ENCODE data around the gene C1GALT1C1. TPM values are rescaled to one million over a fixed set of nuclear protein-coding genes. Genes with fewer than 3 reads are reported as not detected.
A peak's percentile ranks its signal among the peaks of the same experiment; 100 is the strongest.
"Not testable (repeated sequence)": the region's sequence is repeated elsewhere in the genome, so short reads cannot be mapped to it uniquely, and the experiment has no call there.

The C1GALT1C1 gene
- total and polyA plus RNA-seq, 9 donors, result 11.4 to 31.6 (median 15.5) TPM

DNA sequence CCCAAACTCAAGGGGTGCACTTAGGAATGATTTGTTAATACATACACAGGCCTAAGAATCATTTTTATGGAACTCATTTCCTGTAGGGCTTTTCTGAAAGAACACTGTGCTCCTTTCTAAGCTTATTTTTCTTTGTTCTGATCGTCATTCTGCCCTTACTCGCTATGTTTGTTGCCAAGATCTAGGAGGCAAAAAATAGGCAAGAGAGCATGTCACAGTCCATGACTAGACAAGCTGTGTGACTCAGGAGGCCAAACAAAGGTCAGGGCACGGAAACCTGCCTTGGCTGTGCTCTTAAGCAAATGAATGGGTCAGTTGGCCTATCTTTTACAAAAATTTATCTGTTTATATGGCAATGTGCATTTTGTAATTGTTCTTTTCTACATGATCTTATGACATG, 42.5 kb upstream of the C1GALT1C1 start:
- WGBS, 3 donors, result 31 to 42% (median 35%) methylated on average over 3 of the region's 3 CpGs
- DNase-seq, result peak in 4 of 5 donors; percentile 15 to 68 (median 42)
- H3K36me3 ChIP-seq, result no peaks in the 10 kb centered on the region
- H3K27me3 ChIP-seq, result no peaks in the 10 kb centered on the region
- no peaks in the 10 kb centered on the region for H3K4me1 ChIP-seq (ENCODE audit: insufficient read depth)
- TF ChIP-seq, protein P1, sequence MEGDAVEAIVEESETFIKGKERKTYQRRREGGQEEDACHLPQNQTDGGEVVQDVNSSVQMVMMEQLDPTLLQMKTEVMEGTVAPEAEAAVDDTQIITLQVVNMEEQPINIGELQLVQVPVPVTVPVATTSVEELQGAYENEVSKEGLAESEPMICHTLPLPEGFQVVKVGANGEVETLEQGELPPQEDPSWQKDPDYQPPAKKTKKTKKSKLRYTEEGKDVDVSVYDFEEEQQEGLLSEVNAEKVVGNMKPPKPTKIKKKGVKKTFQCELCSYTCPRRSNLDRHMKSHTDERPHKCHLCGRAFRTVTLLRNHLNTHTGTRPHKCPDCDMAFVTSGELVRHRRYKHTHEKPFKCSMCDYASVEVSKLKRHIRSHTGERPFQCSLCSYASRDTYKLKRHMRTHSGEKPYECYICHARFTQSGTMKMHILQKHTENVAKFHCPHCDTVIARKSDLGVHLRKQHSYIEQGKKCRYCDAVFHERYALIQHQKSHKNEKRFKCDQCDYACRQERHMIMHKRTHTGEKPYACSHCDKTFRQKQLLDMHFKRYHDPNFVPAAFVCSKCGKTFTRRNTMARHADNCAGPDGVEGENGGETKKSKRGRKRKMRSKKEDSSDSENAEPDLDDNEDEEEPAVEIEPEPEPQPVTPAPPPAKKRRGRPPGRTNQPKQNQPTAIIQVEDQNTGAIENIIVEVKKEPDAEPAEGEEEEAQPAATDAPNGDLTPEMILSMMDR (IDR thresholded peaks at IDR 0.05), result no peak
- no peak for TF ChIP-seq EP300 (IDR thresholded peaks at IDR 0.05)
- TF ChIP-seq POLR2A (IDR thresholded peaks at IDR 0.05), result no peak
- H3K4me3 ChIP-seq, result no peak overlapping the region
- H3K27ac ChIP-seq, result no peak overlapping the region
- H3K9me3 ChIP-seq, result no peaks in the 10 kb centered on the region
- intact Hi-C loops (cut with DNase I), result no loop called here

DNA sequence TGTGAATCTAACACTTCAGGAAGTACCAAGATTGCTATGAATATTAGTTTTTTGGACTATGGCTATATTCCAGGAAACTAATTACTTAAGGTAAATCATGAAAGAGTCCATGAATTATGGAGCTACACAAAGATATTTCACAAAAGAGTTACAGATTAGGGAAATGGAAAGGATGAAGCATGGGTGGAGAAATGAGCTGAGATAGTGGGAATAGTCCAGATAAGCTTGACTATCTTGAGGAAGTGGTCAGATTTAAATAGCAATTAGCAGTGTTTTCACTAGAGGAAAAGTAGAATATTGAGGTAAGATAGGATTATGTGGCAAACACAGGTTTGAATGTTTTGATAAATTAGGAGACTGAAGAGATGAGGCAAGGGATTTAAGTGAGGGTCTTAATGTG, 42.1 kb upstream of the C1GALT1C1 start:
- TF ChIP-seq EP300 (IDR thresholded peaks at IDR 0.05) (no peak), POLR2A (IDR thresholded peaks at IDR 0.05) (no peak)
- TF ChIP-seq, protein P1 (IDR thresholded peaks at IDR 0.05), result no peak
- no peak overlapping the region for H3K4me3 ChIP-seq
- intact Hi-C loops (cut with DNase I), result no loop called here
- no peak for DNase-seq
- H3K27me3 ChIP-seq, result no peaks in the 10 kb centered on the region
- H3K36me3 ChIP-seq, result no peaks in the 10 kb centered on the region
- no peaks in the 10 kb centered on the region for H3K4me1 ChIP-seq (ENCODE audit: insufficient read depth)
- no peaks in the 10 kb centered on the region for H3K9me3 ChIP-seq
- H3K27ac ChIP-seq, result no peak overlapping the region

DNA sequence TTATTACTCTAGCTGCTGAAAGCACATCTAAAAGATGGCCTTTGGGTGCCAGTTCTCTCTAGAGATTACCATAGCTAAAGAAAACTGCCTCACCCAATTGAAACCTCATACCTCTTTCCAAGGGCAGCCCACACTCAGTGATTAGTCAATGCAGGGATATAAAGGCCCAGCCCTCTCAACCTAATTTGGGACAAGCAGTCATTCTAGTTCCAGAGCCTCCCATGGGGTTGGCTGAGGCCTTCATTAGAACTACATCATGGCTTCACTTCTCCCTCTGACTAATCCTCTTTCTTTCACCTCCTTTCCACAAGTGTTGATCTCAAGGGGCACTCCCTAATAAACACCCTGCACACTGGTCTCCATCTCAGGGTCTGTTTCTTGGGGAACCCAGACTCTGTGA, 38.5 kb upstream of the C1GALT1C1 start:
- Histone ChIP-seq H3K27me3 (no peaks in the 10 kb centered on the region), H3K4me3 (no peak overlapping the region), H3K36me3 (no peaks in the 10 kb centered on the region), H3K4me1 (ENCODE audit: insufficient read depth) (no peaks in the 10 kb centered on the region), H3K27ac (no peak overlapping the region), H3K9me3 (no peaks in the 10 kb centered on the region)
- no peak for TF ChIP-seq POLR2A (IDR thresholded peaks at IDR 0.05)
- TF ChIP-seq EP300 (IDR thresholded peaks at IDR 0.05), result no peak
- TF ChIP-seq, protein P1 (IDR thresholded peaks at IDR 0.05), result no peak
- DNase-seq, result no peak
- intact Hi-C loops (cut with DNase I), result loop anchor here in 1 of 4 donors (10.0 kb wide), 1 partner anchor 154 kb away; no protein-coding TSS in a partner anchor

DNA sequence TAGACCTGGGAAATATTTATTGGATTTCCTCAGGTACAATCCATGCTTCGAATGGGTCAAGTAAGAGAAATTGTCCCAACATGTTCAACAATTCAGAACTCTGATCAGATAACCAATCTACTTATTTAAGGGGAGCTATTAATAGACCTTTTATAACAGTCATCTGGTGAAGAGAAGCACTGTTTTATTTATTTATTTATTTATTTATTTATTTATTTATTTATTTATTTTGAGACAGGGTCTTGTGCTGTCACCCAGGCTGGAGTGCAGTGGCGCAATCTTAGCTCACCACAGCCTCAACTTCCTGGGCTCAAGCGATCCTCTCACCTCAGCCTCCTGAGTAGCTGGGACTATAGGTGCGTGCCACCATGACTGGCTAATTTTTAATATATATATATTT, 34.7 kb upstream of the C1GALT1C1 start:
- not testable (repeated sequence) for H3K27ac ChIP-seq; H3K36me3 ChIP-seq; H3K4me1 ChIP-seq (ENCODE audit: insufficient read depth); H3K27me3 ChIP-seq; H3K9me3 ChIP-seq; H3K4me3 ChIP-seq; DNase-seq
- intact Hi-C loops (cut with DNase I), result loop anchor here in 1 of 4 donors (10.0 kb wide), 1 partner anchor 150 kb away; no protein-coding TSS in a partner anchor
- 78 to 91% (median 88%) methylated on average over 4 of the region's 4 CpGs for WGBS, 3 donors

DNA sequence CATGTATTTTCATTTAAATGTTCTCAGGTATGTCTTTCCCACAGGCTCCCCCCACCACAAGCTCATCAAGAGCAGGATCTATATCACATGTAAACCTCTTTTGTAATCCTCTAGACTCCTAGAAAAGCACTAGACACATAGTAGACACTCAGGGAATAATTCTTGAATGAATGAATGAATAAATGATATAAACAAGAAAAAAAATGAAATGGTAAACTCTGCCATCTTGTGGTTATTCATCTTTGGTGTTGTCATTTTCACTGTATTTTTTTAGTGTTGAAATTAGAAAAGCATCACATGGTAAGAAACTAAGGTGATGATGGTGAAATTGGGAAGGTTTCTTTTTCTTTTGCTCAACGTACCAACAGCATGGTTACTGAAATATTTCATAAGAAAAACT, 34.2 kb upstream of the C1GALT1C1 start:
- H3K4me3 ChIP-seq, result no peak overlapping the region
- H3K36me3 ChIP-seq, result no peaks in the 10 kb centered on the region
- WGBS, 3 donors, result 21 to 39% (median 32%) methylated on average over 1 of the region's 1 CpG
- H3K9me3 ChIP-seq, result no peaks in the 10 kb centered on the region
- no peaks in the 10 kb centered on the region for H3K27me3 ChIP-seq
- H3K4me1 ChIP-seq (ENCODE audit: insufficient read depth), result no peaks in the 10 kb centered on the region
- intact Hi-C loops (cut with DNase I), result loop anchor here in 1 of 4 donors (10.0 kb wide), 1 partner anchor 149 kb away; no protein-coding TSS in a partner anchor
- no peak overlapping the region for H3K27ac ChIP-seq
- TF ChIP-seq POLR2A (IDR thresholded peaks at IDR 0.05), result no peak
- no peak for TF ChIP-seq EP300 (IDR thresholded peaks at IDR 0.05)
- TF ChIP-seq, protein P1 (IDR thresholded peaks at IDR 0.05), result no peak
- DNase-seq, result no peak
